Measurements from ENCODE around the gene NEK7. TPM values are rescaled to one million over a fixed set of nuclear protein-coding genes. Genes with fewer than 3 reads are reported as not detected.

NEK7 gene
- total RNA-seq, 1 donor from 2014 or later: 40.3 TPM

DNA sequence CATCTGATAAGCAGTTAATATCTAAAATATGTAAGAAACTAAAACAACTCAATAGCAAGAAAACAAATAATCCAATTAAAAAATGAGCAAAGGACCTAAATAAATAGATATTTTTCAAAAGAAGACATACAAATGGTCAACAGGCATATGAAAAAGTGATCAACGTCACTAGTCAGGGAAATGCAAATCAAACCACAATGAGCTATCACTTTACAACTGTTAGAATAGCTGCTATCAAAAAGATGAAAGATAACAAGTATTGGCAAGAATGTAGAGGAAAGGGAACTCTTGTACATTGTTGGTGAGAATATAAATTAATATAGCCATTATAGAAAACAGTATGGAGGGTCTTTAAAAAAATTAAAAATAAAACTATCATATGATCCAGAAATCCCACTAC lies 40.7 kb upstream of the NEK7 start:
- no peak for FAIRE-seq

GRCh38 chr1:198116469-198116868 lies 40.3 kb upstream of the NEK7 start:
- H3K4me3 ChIP-seq (ENCODE audit: low read depth, low read length): no peak overlapping the region
- DNase-seq (ENCODE audit: low read depth): no peak
- FAIRE-seq: no peak
- no peaks in the 10 kb centered on the region for H3K27me3 ChIP-seq (ENCODE audit: control insufficient read depth, insufficient read depth, low read length)
- no peak for TF ChIP-seq CTCF (IDR thresholded peaks at IDR 0.05; ENCODE audit: insufficient read depth, low read length, severe bottlenecking)
- no peaks in the 10 kb centered on the region for H3K36me3 ChIP-seq (ENCODE audit: control insufficient read depth, insufficient read depth, low read length)

More for the DNA sequence above, 40.7 kb upstream of the NEK7 start:
- TF ChIP-seq CTCF (IDR thresholded peaks at IDR 0.05; ENCODE audit: insufficient read depth, low read length, severe bottlenecking): no peak
- no peak for DNase-seq (ENCODE audit: low read depth)
- Histone ChIP-seq H3K4me3 (ENCODE audit: low read depth, low read length) (no peak overlapping the region), H3K27me3 (ENCODE audit: control insufficient read depth, insufficient read depth, low read length) (no peaks in the 10 kb centered on the region), H3K36me3 (ENCODE audit: control insufficient read depth, insufficient read depth, low read length) (no peaks in the 10 kb centered on the region)

DNA sequence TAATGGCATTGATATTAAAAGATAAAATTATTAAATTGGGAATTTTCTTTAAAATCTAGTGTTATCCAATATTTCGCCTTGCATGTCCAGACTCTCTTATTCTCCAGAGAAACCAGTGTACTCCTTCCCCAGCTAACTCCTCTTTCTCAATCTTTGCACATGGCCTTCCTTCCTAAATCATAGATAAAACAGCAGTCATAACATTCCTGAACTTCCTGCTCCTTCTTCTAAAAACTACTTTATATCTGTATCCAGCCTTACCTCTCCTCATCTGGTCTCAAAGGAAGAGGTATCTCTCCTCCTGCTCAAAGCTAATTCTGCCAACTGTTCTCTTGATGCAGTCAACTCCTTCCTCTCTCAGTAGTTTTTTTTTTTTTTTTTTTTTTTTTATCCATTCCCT lies 39.5 kb upstream of the NEK7 start:
- no peak for TF ChIP-seq CTCF (IDR thresholded peaks at IDR 0.05; ENCODE audit: insufficient read depth, low read length, severe bottlenecking)
- Histone ChIP-seq H3K4me3 (ENCODE audit: low read depth, low read length) (no peak overlapping the region), H3K36me3 (ENCODE audit: control insufficient read depth, insufficient read depth, low read length) (no peaks in the 10 kb centered on the region), H3K27me3 (ENCODE audit: control insufficient read depth, insufficient read depth, low read length) (no peaks in the 10 kb centered on the region)
- FAIRE-seq (no peak), DNase-seq (ENCODE audit: low read depth) (no peak)

GRCh38 chr1:198118134-198118533 lies 38.7 kb upstream of the NEK7 start:
- peak; percentile 85 for DNase-seq (ENCODE audit: low read depth)
- no peak for TF ChIP-seq CTCF (IDR thresholded peaks at IDR 0.05; ENCODE audit: insufficient read depth, low read length, severe bottlenecking)
- no peak for FAIRE-seq
- Histone ChIP-seq H3K27me3 (ENCODE audit: control insufficient read depth, insufficient read depth, low read length) (no peaks in the 10 kb centered on the region), H3K36me3 (ENCODE audit: control insufficient read depth, insufficient read depth, low read length) (no peaks in the 10 kb centered on the region), H3K4me3 (ENCODE audit: low read depth, low read length) (no peak overlapping the region)

DNA sequence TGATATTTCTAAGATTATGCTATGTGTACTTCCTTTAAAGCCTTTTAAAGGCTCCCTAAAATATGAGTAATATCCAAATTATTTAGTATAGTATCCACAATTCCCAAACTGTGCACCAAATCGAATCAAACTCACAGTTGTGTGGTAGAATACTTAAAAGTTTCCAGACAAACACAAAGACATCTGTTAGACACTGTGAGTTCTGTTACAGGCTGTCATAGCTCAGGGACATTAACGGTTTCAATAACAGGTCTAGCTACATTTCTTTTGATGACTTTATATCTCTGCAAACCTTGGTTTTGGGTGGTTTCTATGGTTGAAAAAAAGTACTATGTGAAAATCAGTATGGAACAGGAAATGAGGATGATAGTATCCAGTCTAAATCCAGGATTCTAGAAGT lies 36.9 kb upstream of the NEK7 start:
- TF ChIP-seq CTCF (IDR thresholded peaks at IDR 0.05; ENCODE audit: insufficient read depth, low read length, severe bottlenecking): no peak
- DNase-seq (ENCODE audit: low read depth) (peak; percentile 25), FAIRE-seq (no peak)
- Histone ChIP-seq H3K4me3 (ENCODE audit: low read depth, low read length) (no peak overlapping the region), H3K27me3 (ENCODE audit: control insufficient read depth, insufficient read depth, low read length) (no peaks in the 10 kb centered on the region), H3K36me3 (ENCODE audit: control insufficient read depth, insufficient read depth, low read length) (no peaks in the 10 kb centered on the region)

- peak; percentile 96 for DNase-seq (ENCODE audit: low read depth)
- no peak for FAIRE-seq
- no peaks in the 10 kb centered on the region for H3K36me3 ChIP-seq (ENCODE audit: control insufficient read depth, insufficient read depth, low read length)
- TF ChIP-seq CTCF (IDR thresholded peaks at IDR 0.05; ENCODE audit: insufficient read depth, low read length, severe bottlenecking): no peak
- H3K4me3 ChIP-seq (ENCODE audit: low read depth, low read length): no peak overlapping the region
- no peaks in the 10 kb centered on the region for H3K27me3 ChIP-seq (ENCODE audit: control insufficient read depth, insufficient read depth, low read length)
Observed at GRCh38 chr1:198121056-198121826, 35.6 kb upstream of the NEK7 start.
